ENCODE data around the gene INAFM1. TPM values are rescaled to one million over a fixed set of nuclear protein-coding genes. Genes with fewer than 3 reads are reported as not detected.

The INAFM1 gene
- total RNA-seq, 1 experiment from 2014 or later: 13.5 TPM

DNA sequence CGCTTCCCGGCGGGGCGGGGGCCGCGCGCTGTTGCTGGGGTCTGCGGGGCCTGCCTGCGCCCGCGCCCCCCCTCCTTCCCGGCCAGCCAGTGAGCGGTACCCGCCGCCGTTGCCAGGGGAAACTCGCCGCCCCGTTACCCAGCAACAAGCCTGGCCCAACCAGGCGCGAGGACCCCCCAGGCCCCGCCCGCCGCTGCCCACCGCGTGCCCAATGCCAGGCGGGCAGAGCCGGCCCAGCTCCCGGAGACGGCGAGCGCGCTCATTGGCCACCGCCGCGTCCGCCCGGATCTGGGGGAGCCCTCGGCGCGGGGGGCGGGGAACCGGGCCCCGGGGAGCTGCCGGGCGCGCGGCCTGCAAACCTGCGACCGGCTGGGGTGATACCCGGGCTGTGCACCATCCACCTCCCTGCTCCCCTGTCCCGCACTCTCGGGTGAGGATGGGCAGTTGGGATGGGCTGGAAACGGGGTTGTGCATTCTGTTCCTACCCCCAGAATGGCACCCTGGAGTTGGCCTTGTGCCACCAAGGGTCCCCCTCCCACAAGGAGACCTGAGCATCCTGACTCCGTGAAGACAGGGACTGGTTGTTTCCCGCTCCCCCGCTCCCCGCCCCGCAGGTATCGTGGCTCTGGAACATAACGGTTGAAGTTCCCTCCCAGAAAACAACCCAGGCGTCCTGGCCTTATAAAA, 34.9 kb upstream of the INAFM1 start:
- no TSS peak for BruUV-seq (replicated peaks)
- no peaks in the 10 kb centered on the region for H4K20me1 ChIP-seq (ENCODE audit: insufficient read depth)
- DNase-seq: no peak
- intact Hi-C loops (cut with micrococcal nuclease; ENCODE audit: unreplicated experiment): loop anchor here (2.0 to 5.0 kb wide), 2 partner anchors 13 to 227 kb away; no protein-coding TSS in a partner anchor
- no peak overlapping the region for H3K27ac ChIP-seq
- H3K36me3 ChIP-seq (ENCODE audit: low read depth): no peaks in the 10 kb centered on the region
- POLR2A ChIA-PET (ENCODE audit: unreplicated experiment): no interaction called here
- H3K9me3 ChIP-seq (ENCODE audit: insufficient read depth, low read depth): no peaks in the 10 kb centered on the region
- H3F3A ChIP-seq (ENCODE audit: insufficient read depth, low read depth): peaks cover 59% of the 10 kb centered on the region
- no peaks in the 10 kb centered on the region for H3K79me2 ChIP-seq (ENCODE audit: low read depth)
- no peak overlapping the region for H3K4me3 ChIP-seq
- peaks cover 25% of the 10 kb centered on the region for H3K4me1 ChIP-seq (replicated peaks; ENCODE audit: insufficient read depth)
- H2AFZ ChIP-seq: no peak overlapping the region
- no peaks in the 10 kb centered on the region for H3K27me3 ChIP-seq (ENCODE audit: insufficient read depth, low read depth)
- TF ChIP-seq, protein P1, sequence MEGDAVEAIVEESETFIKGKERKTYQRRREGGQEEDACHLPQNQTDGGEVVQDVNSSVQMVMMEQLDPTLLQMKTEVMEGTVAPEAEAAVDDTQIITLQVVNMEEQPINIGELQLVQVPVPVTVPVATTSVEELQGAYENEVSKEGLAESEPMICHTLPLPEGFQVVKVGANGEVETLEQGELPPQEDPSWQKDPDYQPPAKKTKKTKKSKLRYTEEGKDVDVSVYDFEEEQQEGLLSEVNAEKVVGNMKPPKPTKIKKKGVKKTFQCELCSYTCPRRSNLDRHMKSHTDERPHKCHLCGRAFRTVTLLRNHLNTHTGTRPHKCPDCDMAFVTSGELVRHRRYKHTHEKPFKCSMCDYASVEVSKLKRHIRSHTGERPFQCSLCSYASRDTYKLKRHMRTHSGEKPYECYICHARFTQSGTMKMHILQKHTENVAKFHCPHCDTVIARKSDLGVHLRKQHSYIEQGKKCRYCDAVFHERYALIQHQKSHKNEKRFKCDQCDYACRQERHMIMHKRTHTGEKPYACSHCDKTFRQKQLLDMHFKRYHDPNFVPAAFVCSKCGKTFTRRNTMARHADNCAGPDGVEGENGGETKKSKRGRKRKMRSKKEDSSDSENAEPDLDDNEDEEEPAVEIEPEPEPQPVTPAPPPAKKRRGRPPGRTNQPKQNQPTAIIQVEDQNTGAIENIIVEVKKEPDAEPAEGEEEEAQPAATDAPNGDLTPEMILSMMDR (conservative IDR thresholded peaks at IDR 0.05): no peak
- TF ChIP-seq EZH2 (IDR thresholded peaks at IDR 0.05; ENCODE audit: low read depth): no peak
- H3K4me2 ChIP-seq: no peak overlapping the region
- no peaks in the 10 kb centered on the region for H3K9me2 ChIP-seq (ENCODE audit: insufficient read depth)
- CTCF ChIA-PET: no interaction called here

DNA sequence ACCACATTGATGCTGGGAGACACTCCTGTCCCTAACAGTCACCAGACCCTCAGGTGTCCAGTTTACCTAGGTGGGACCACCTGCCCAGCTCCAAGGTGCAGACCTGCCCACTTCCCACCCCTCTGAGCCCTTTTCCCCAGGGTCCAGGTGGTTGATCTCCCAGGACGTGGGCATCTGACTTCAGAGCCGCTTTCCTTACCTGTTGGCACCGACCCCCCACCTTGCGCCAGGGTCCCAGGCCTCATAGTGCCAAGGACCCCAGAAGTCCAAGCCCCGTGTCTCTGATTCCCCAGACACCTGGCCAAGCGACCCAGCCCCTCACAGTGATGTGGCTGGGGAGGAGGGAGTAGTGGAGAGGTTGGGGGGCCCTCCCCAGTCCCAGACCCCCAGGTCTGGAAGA, 34.1 kb upstream of the INAFM1 start:
- no peak overlapping the region for H2AFZ ChIP-seq
- peak overlapping the region; percentile 44; the same call in 1 of the 2 replicates for H3K4me3 ChIP-seq
- H3K27ac ChIP-seq: 0 out of 2 replicates have a peak overlapping the region, but pooled peaks have one; percentile 6
- intact Hi-C loops (cut with micrococcal nuclease; ENCODE audit: unreplicated experiment): loop anchor here (2.0 to 5.0 kb wide), 2 partner anchors 14 to 228 kb away; no protein-coding TSS in a partner anchor
- H3K9me3 ChIP-seq (ENCODE audit: insufficient read depth, low read depth): no peaks in the 10 kb centered on the region
- TF ChIP-seq, protein P1 (conservative IDR thresholded peaks at IDR 0.05): no peak
- TF ChIP-seq EZH2 (IDR thresholded peaks at IDR 0.05; ENCODE audit: low read depth): no peak
- H3K9me2 ChIP-seq (ENCODE audit: insufficient read depth): no peaks in the 10 kb centered on the region
- no peaks in the 10 kb centered on the region for H3K27me3 ChIP-seq (ENCODE audit: insufficient read depth, low read depth)
- no peak for DNase-seq
- peaks cover 55% of the 10 kb centered on the region for H3F3A ChIP-seq (ENCODE audit: insufficient read depth, low read depth)
- H3K4me1 ChIP-seq (replicated peaks; ENCODE audit: insufficient read depth): peaks cover 26% of the 10 kb centered on the region
- no peaks in the 10 kb centered on the region for H3K36me3 ChIP-seq (ENCODE audit: low read depth)
- H3K79me2 ChIP-seq (ENCODE audit: low read depth): no peaks in the 10 kb centered on the region
- BruUV-seq (replicated peaks): TSS peak; percentile 31
- H3K4me2 ChIP-seq: peak overlapping the region; percentile 84
- no peaks in the 10 kb centered on the region for H4K20me1 ChIP-seq (ENCODE audit: insufficient read depth)
- CTCF ChIA-PET: interaction anchor here (0.7 kb wide), 1 partner anchor 188 kb away, joined by 4 read pairs; no protein-coding TSS in a partner anchor
- POLR2A ChIA-PET (ENCODE audit: unreplicated experiment): interaction anchor here (0.6 kb wide), 5 partner anchors 30 to 1123 kb away, joined by 3 to 36 read pairs (median 5); partner anchors contain the start of genes SYNGR4, TMEM143 and ZC3H4

DNA sequence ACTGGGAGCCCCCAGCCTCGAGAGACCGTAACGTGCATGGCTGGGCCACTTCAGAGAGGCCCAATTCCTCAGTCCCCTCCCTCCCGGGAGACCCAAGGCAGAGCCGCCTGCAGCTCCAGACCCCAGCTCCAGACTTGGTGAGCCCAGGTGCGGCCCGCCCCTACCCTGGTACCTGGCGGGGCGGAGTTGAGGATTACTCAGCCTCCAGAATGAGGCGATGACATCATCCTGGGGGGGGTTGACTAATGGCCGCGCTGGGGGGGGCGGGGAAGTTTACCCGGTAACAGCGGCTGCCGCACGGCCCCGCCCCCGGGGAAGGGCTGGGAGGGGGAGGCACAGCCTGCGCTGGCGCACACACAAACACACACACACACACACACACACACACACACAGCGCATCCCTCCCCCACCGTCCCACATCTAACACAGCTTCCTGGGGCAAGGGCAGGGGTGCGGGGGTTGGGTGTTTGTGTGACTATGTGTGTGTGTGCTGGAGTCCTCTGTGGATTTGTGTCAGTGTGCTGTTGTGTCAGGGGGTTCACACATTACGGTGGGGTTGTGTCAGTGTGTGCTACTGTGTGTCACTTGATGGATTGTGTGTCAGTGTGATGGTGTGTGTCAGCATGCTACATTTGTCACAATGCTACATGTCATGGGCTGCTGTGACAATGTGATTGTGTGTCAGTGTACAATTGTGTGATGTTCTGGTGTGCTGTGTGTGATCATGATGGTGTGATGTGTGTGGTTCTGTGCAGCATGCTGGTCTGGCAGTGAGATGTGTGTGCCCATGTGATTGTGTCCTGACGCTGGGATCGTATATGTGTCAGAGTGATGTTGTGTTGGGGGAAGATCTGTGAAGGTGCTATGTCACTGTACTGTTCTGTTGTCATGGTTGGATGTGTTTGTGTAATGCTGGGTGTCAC, 33.4 kb upstream of the INAFM1 start:
- Histone ChIP-seq H4K20me1 (ENCODE audit: insufficient read depth) (no peaks in the 10 kb centered on the region), H3K36me3 (ENCODE audit: low read depth) (no peaks in the 10 kb centered on the region), H3K4me3 (peak overlapping the region; percentile 44; the same call in 1 of the 2 replicates), H3F3A (ENCODE audit: insufficient read depth, low read depth) (peaks cover 52% of the 10 kb centered on the region), H2AFZ (no peak overlapping the region), H3K9me2 (ENCODE audit: insufficient read depth) (no peaks in the 10 kb centered on the region), H3K4me2 (peak overlapping the region; percentile 84), H3K27me3 (ENCODE audit: insufficient read depth, low read depth) (no peaks in the 10 kb centered on the region), H3K79me2 (ENCODE audit: low read depth) (no peaks in the 10 kb centered on the region), H3K9me3 (ENCODE audit: insufficient read depth, low read depth) (no peaks in the 10 kb centered on the region), H3K4me1 (replicated peaks; ENCODE audit: insufficient read depth) (peaks cover 26% of the 10 kb centered on the region), H3K27ac (0 out of 2 replicates have a peak overlapping the region, but pooled peaks have one; percentile 6)
- POLR2A ChIA-PET (ENCODE audit: unreplicated experiment): interaction anchor here (0.6 kb wide), 5 partner anchors 30 to 1123 kb away, joined by 3 to 36 read pairs (median 5); partner anchors contain the start of genes SYNGR4, TMEM143 and ZC3H4
- intact Hi-C loops (cut with micrococcal nuclease; ENCODE audit: unreplicated experiment): loop anchor here (2.0 to 5.0 kb wide), 2 partner anchors 14 to 229 kb away; no protein-coding TSS in a partner anchor
- TSS peak; percentile 77 for BruUV-seq (replicated peaks)
- peak; percentile 76 to 81 for DNase-seq
- TF ChIP-seq, protein P1 (conservative IDR thresholded peaks at IDR 0.05): no peak
- TF ChIP-seq EZH2 (IDR thresholded peaks at IDR 0.05; ENCODE audit: low read depth): no peak
- CTCF ChIA-PET: interaction anchor here (0.7 kb wide), 1 partner anchor 187 kb away, joined by 4 read pairs; no protein-coding TSS in a partner anchor
